Activated CD8-positive, alpha-beta memory T cell treated with anti-CD3 and anti-CD28 coated beads, Interleukin-2, amount 50 U/mL, for 48 hours (primary cell): ENCODE measurements around the gene FHDC1.
A peak's percentile ranks its signal among the peaks of the same experiment; 100 is the strongest.

ENCODE experiments used
- DNase-seq: peaks from one replicate; pipeline ENCODE4 v3.0.0-alpha.2; 2020

The FHDC1 gene

DNA sequence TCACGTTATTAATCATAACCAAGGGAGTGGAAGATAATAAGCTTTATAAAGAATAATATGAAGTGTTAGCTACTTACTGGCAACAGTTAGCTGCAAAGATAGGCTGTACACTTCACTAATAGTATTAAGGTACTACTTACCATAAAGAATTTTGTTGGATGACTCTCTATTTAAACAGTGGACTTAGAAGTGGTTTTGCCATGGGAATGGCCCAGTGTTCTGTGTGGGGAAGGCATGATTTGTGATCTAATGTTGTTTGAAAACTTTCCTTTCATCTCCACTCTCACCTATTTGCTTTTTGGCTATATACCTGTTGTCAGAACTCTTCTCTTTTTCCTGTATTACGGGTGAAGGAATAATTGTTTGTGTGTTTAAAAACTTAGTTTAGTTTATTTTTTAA, 23.0 kb downstream of the FHDC1 start:
- DNase-seq: no peak

DNA sequence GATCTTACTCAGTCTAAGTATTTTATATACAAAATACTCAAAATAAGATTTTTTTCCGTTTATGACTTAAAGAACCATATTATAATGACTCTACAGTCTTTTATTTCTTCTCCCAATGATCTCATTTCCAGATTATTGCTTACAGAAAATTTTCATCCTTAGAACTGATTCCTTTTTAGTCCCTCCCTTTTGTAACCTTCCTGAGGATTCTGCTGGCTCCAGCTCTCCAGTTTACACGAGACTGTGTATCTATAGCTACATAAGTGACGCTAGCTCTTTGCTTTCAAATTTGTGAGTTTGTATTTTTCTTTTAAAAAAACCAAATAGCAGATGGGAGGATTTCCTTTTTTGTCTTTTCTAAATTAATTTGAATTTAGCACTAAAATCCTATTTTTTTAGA, 24.0 kb downstream of the FHDC1 start:
- DNase-seq: no peak

DNA sequence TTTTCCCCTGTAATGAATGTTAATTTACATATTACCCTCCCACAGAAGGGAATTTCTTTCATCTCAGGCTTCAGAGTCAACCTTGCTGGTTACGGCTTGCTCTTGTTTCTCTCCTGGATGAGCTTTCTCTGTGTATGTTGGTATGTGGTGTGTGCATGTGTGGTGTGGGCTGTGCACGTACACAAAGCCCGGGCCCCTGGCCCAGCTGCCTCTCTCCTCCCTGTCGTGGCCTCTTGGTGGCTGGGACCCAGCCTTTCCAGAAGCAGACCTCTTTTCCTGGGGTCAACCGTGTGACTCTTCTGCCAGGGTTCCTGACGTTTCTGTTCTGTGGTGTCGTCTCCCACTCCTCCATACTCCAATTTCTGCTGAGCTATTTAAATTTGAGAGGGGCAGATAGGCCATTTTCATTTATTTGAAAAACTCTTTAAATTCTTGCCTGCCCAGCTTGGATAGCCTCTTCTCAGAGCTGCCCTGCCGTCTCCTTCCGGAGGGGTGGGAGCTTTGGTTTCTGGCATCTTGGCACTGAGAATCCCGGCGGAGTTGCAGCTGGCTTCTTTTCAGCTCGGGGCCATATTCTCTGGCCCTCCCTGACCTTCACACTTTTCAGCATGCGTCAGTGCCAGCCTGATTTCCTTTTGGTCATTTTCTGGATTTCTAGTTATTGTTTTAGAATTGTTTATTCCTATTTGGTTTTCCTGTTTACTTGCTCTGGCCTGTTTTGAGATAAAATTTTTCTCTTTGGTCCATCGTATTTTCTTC, 25.1 kb downstream of the FHDC1 start:
- no peak for DNase-seq

DNA sequence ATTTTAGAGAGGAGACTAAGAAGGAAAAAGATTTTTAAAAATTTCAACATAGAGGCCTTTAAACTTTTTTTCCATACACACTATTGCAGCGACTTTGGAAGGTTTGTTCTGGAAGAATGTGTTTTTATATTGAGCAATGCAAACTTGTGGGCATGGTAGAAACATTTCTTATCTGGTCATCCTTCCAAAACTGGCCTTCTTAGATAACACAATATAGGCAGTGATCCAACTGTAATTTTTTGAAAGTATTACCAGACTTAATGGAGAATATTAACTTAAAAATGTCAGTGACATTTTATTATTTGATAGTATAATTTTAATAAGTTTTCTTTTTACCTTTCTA, 25.6 kb downstream of the FHDC1 start:
- DNase-seq: no peak

DNA sequence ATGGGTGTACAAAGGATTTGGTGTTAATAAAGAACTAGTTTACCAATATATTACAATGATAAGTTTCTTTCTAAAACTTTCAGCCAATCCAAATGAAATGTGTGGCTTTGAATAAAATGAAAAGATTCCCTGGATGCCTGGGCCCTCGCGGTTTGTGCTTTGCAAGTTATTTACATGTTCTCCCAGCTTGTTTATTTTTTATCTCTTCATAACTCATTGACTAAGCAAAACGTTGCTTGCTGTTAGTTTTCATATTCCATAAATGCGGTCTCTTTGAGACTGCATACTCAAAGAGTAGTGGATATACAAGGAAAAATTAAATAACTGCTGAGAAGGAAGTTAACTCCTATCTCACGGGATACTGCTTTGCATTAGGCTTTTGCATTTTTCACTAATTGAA, 26.0 kb downstream of the FHDC1 start:
- no peak for DNase-seq

DNA sequence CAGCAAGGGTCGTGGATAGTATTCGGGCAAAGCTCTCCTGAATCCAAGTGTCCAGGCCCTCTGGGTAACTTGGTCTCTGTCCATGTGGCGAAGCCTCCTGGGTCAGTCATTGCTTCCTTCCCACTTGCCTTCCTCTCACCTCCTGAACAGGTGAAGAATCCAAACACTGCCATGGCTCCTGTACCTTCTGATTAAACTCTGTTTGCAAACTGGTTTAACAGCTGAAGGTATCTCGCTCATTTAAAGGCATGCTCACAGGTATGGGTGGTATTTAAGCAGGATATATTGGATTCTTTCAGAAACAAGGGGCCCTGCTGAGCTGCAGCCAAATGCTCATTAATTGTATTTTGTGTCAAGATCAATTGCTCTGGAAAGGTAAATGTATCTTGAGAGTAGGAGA, 28.2 kb downstream of the FHDC1 start:
- no peak for DNase-seq

DNA sequence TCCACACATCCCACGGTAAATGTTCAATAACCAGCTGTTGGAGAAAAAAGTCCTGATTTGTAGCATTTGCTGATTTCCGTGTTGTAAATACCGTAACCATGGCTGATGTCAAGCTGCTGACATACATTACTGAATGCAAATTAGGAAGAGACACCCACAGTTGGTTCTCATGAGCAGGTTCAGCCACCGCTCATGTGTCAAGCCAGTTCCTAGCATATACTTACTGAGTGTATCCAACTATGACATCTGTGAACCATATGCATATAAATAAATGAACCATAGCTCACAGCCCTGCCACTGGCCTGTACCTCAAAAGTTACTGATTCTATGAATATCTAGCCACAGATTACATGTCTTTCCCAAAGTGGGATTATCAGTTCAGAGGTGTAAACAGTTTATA, 29.5 kb downstream of the FHDC1 start:
- DNase-seq: no peak

DNA sequence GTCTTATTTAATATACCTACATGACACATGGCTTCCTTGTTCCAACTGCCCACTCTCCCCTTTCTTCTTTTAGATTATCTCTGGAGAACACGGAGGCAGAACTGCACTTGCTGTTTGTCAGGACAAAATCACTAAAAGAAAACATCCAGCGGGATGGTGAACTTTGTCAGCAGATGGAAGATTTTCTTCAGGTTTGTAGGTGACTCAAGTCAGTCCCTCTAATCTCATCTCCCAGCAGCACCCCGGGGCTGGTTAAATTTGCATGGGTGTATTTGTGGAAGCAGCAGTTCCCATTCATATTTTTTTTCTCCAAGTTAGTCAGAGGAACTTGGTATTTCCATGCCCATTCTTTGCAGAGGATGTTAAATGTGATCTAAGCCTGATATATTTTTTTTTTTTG, 31.8 kb downstream of the FHDC1 start:
- no peak for DNase-seq

DNA sequence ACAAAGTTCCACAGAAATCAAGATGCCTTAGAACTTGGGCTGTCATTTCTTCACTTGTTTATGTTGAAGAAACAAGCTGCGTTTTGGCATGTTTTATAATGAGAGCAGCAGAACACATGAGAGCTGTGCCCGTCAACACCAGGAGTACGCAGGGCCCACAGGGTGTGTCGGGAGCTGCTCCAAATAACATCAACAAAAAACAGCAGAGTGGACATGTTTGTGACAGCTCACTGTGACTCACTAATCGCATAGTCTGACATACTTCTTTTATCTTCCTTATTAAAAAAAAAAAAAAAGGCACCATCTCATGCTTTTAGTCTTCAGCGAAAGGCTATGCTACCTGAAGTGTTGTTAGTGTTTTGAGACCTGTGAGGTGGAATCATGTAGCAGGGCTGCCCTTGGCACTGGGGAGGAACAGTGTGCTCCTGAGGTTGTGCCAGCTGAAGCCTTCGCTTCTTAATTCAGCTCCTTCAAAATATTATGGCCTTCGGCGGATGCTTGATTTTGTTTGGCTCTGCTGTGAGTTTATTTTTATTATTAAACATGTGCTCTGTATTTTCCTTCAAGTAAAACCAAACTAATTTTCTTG, 32.8 kb downstream of the FHDC1 start:
- DNase-seq: no peak

DNA sequence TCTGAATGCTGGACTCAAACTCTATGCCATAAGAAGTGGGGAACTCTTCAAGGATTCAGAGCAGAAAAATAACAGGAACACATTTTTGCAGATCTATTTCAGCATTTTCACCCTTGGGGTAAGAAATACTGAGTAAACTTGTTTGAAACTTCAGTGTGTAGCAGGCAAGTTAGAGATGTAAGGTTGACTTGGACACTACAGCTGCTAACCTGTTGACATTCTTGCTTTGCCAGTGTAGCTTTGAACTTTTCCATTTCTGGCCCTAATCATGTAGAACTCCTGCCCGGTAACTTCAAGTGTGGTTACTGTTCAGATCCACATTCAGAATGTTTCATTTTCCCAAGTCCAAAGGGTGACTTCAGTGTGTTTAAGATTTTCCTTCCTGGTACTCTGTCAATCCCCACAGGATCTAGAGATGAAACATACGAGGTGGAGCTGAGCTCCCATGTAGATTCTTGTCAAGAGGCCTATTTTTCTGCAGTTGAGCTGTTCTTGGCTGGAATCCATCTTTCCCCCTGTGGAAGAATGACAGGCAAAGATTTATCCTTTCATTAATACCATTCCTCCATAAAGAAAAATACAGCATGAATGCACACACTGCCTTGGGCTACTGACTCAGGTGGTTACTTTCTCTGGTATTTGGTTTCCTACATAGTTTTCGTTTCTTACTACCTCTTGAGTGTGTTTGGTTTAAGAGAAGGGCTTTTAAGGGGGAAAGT, 34.1 kb downstream of the FHDC1 start:
- DNase-seq: no peak

DNA sequence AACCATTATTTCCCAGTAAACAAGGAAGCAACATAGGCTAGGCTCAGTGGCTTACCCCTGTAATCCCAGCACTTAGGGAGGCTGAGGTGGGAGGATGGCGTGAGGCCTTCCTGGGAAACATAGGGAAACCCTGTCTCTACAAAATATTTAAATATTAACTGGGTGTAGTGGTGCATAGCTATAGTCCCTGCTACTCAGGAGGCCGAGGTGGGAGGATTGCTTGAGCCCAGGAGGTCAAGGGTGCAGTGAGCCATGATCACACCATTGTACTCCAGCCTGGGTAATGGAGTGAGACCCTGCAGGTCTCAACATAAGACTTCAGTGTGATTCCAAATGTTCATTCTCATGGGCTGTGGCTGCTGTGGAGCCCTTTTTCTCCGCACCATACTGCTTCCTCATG, 34.9 kb downstream of the FHDC1 start:
- DNase-seq: peak; percentile 25

DNA sequence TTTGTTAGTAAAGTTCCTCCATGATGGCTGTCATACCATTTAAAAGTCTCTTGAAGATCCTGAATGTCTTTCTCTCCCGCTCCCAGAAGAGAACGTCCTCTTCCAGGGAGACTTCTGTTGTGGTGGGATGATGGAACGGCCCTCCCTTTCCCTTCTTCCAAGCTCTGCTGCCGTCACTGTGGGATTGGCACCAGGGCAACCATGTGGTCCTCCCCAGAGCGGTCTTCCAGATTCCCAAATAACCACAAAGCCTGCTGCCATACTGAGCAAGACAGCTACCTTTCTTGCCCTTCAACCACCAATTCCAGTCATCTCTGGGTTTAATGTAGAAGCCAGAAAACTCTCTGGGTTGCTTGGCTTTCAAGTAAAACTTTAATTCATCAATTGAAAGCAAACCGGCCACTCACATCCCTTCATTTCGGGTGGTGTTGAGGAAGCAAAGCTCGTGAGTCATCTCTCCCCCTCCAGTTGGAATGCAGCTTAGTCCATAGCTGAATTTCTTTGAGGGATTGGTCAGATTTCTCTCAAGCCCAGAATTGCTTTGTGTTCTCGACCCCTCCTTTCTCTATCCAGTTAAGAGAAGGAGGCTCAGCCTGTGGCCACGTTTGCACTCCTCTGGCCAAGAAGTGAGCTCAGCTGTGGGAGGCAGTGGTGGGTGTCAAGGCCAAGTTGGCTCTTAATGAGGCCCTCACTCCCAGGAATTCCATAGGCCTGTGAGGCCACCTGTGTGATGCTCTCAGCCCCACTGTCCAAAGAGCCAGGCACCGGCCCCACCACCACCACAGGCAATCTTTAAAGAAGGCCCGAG, 36.9 kb downstream of the FHDC1 start:
- peak; percentile 1 for DNase-seq

DNA sequence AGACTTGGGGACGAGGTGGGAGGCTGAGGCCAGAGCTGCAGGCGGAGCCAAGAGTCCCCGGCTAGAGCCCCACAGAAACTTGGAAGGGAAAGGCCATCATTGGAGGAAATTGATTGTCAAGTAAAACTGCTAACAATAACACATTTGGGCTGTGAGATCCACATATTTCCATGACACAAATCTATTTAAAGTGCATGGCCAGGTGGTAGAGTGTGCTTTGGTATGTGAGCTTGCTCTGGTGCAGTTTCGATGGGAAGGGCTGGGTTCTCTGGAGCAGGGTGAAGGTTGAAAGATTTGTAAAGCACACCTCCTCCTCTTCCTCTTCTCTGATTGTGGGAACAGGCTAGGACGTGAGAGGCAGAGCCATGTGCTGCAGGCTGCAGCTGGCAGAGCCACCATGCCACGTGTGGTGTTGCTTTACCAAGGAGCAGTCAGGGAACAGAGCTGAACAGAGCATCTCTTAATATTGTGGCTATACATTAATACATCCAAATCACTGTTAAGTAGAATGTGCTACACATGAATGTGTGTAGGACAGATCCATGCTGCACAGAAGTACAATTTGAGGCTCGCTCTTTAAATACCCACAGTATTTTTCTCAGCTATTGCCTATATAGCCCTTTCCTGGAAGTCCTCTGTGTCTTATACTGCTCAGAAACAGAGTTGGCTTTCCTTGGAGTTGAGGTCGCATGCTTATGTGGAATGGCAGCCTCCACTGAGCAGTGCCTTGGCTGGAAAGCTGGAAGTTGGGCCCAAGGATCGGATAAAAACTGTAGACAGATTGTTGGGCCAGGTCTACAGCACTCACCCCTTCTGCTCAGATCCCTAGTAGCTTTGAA, 37.7 kb downstream of the FHDC1 start:
- peak; percentile 33 for DNase-seq

DNA sequence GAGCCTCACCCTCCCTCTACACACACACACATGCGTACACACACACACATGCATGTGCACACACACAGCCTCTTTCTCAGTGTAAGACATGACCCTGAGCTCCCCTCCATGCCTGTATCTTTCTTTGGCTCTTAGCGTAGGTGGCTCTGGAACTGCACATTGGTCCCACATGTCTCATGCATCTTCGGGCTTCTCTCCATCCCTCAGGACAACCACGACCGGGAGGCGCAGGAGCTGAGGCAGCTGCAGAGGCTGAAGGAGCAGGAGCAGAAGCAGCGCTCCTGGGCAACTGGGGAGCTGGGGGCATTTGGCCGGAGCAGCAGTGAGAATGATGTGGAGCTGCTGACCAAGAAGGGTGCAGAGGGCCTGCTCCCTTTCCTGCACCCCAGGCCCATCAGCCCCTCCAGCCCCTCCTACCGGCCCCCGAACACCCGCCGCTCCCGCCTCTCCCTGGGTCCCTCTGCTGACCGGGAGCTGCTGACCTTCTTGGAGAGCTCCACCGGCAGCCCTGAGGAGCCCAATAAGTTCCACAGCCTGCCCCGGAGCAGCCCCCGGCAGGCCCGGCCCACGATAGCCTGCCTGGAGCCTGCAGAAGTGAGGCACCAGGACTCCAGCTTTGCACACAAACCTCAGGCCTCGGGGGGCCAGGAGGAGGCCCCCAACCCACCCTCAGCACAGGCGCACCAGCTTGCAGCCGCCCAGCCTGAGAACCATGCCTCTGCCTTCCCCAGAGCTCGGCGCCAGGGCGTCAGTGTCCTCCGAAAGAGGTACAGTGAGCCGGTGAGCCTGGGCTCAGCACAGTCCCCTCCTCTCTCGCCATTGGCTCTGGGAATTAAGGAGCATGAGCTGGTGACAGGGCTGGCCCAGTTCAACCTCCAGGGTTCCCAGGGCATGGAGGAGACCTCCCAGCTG, 38.6 kb downstream of the FHDC1 start:
- DNase-seq: peak; percentile 20

DNA sequence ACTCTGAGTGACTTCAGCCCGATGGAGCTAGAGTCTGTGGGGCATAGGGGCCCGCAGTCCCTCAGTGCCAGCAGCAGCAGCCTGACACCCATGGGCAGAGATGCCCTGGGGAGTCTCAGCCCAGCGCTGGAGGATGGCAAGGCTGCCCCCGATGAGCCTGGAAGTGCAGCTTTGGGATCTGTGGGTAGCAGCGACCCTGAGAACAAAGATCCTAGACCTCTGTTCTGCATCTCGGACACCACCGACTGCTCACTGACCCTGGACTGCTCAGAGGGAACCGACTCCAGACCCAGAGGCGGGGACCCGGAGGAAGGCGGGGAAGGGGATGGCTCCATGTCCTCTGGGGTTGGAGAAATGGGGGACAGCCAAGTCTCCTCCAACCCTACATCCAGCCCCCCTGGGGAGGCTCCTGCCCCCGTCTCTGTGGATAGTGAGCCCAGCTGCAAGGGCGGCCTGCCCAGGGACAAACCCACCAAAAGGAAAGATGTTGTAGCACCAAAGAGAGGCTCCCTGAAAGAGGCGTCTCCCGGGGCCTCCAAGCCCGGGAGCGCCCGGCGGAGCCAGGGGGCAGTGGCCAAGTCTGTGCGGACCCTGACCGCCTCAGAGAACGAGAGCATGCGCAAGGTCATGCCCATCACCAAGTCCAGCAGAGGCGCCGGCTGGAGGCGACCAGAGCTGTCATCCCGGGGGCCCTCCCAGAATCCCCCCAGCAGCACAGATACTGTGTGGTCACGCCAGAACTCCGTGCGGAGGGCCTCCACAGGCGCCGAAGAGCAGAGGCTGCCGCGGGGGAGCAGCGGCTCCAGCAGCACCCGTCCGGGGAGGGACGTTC, 39.5 kb downstream of the FHDC1 start:
- peak; percentile 40 for DNase-seq

DNA sequence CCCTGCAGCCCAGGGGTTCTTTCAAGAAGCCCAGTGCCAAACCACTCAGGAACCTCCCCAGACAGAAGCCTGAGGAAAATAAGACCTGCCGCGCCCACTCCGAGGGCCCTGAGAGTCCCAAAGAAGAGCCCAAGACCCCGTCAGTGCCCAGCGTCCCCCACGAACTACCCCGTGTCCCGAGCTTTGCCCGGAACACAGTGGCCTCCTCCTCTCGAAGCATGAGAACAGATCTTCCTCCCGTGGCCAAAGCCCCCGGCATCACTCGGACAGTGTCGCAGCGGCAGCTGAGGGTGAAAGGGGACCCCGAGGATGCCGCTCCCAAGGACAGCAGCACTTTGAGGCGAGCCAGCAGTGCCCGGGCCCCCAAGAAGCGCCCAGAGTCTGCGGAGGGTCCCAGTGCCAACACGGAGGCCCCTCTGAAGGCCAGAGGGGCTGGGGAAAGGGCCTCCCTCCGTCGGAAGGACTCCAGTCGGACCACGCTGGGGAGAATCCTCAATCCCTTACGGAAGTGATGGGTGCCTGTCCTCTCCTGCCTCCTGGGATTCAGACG, 40.2 kb downstream of the FHDC1 start:
- DNase-seq: peak; percentile 32

DNA sequence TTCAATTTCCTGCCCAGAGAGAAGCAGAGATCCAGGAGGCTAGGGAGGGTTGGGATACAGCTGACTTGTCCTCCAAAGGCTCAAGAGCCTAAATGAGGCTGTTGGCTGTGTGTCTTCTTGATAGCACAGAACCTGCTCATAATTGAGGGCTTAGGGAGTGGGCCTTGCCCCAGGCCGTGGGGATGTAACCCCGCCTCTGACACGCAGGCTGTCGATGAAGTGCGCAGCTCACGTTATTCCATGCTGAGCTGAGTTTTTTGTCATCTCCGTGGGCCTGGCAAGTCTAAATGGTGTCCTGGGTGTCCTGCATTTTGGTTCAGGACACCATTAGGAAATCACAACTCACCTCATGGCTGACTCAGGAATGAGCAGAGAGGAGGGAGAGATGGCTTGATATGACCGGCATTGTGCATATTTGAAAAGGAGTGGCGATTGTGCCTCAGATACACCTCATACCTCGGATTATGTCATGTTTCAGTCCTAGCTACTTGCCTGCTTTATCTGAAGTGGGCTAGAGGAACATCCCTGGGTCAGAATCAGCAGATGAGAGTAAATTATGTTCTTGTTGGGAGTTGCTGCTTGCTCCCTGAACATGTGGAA, 43.7 kb downstream of the FHDC1 start:
- no peak for DNase-seq

DNA sequence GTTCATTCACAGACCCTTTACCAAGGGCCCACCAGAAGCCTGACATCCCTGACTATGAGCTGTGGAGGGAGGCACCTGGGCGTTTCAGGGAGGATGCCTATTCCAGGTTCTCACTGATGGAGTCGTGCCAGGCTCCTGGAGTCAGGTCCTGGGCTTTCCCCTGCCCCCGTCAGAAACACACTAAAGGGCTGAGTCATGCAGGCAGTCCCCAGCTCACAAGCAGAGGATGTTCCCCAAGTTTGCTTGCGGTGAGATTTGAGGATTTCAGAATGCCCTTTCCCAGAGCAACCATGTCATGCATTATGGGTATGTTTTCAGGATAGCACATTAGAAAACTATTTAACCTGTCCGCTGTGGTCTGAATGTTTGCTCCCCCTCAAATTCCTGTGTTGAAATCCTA, 45.2 kb downstream of the FHDC1 start:
- no peak for DNase-seq

DNA sequence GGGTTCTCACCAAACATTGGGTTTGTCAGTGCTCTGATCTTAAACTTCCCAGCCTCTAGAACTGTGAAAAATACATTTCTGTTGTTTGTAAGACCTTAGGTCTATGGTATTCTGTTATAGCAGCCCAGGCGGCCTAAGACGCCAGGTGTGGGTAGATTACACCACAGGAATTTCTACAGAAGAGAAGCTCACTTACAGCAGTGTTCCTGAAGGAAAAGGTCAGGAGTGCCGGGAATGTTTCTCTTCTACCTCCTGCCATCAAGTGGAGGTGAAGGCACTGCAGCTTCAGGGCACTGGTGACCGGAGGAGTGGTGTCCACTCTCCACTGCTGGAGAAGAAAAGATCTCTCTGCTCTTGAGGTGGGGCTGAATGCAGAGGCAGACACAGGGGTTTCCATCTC, 45.7 kb downstream of the FHDC1 start:
- DNase-seq: no peak

DNA sequence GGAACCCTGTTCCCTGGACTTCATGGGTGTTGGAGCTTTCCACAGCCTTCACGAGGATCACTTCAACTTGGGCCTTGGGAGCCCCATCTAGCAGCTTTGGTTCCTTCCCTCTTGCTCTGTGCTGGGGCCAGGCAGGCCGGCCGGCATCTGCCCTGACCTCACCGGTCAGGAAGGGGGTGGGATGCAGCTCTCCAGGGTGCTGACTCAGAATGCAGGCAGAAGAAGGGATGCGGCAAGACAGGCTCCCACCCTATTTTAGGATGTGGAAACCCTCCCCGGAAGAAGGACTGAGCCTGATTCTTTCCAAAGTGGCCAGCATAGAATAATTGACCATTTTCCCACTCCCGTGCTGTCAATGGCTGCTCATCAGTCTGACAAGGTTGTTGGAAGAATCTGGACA, 47.1 kb downstream of the FHDC1 start:
- DNase-seq: no peak
